Activated CD8-positive, alpha-beta memory T cell treated with anti-CD3 and anti-CD28 coated beads, Interleukin-2, amount 10 ng/mL, durations not matched to agents 7 days and 5 days (primary cell): ENCODE results near the gene SLC39A10. TPM values are rescaled to one million over a fixed set of nuclear protein-coding genes. Genes with fewer than 3 reads are reported as not detected.
"Not testable (repeated sequence)": the region's sequence is repeated elsewhere in the genome, so short reads cannot be mapped to it uniquely, and the experiment has no call there.

Experiments used
- ATAC-seq: fragments of 150-1000 bp; cut with Tn5 transposase; one replicate; pipeline ENCODE4 v1.10.0; 2021; ENCODE audit warnings: moderate library complexity
- CTCF ChIA-PET: fragments of 350-600 bp; sonication (Branson Sonifier 250); formaldehyde crosslinking; loops from one replicate; lab custom pipeline; 2021; ENCODE audit warnings: antibody characterized with exemption; lab: Charles Lee
- DNase-seq: peaks from one replicate; pipeline ENCODE4 v3.0.0-alpha.2; 2020
- H3K27ac Mint-ChIP-seq: one replicate; pipeline ENCODE4 v1.8.0; 2021; ENCODE audit warnings: mild to moderate bottlenecking, mixed read lengths
- H3K27me3 Mint-ChIP-seq: one replicate; pipeline ENCODE4 v1.8.0; 2021; ENCODE audit warnings: mixed read lengths
- H3K36me3 Mint-ChIP-seq: one replicate; pipeline ENCODE4 v1.8.0; 2021; ENCODE audit warnings: mild to moderate bottlenecking, mixed read lengths
- H3K4me1 Mint-ChIP-seq: one replicate; pipeline ENCODE4 v1.8.0; 2021; ENCODE audit warnings: mixed read lengths
- H3K4me3 Mint-ChIP-seq: one replicate; pipeline ENCODE4 v1.8.0; 2021; ENCODE audit warnings: mild to moderate bottlenecking, moderate library complexity, mixed read lengths
- H3K9me3 Mint-ChIP-seq: one replicate; pipeline ENCODE4 v1.8.0; 2022; ENCODE audit warnings: low read depth, mixed read lengths
- total RNA-seq, 2 experiments: library from RNA; stranded (reverse); gene quantifications; one replicate each; pipeline ENCODE4 v1.2.3, GENCODE V29; 2021

The SLC39A10 gene
- total RNA-seq, 2 experiments from 2014 or later = 29.4 to 40.3 TPM

- H3K4me3 Mint-ChIP-seq, DNase-seq, H3K27ac Mint-ChIP-seq, ATAC-seq, H3K27me3 Mint-ChIP-seq, CTCF ChIA-PET: not testable (repeated sequence)
- peaks cover 26% of the 10 kb centered on the region for H3K4me1 Mint-ChIP-seq
- peaks cover 11% of the 10 kb centered on the region for H3K9me3 Mint-ChIP-seq
- H3K36me3 Mint-ChIP-seq = peaks cover 51% of the 10 kb centered on the region
Measured at GRCh38 chr2:195692531-195692930, 35.5 kb downstream of the SLC39A10 start.

- no peak for DNase-seq
- Mint-ChIP-seq H3K27ac (no peak overlapping the region), H3K36me3 (peaks cover 59% of the 10 kb centered on the region), H3K9me3 (peaks cover 11% of the 10 kb centered on the region), H3K27me3 (no peaks in the 10 kb centered on the region), H3K4me1 (peaks cover 28% of the 10 kb centered on the region), H3K4me3 (no peak overlapping the region)
- ATAC-seq = no peak
- CTCF ChIA-PET = no interaction called here
Measured at GRCh38 chr2:195694553-195694952, 37.5 kb downstream of the SLC39A10 start.

- ATAC-seq (no peak), DNase-seq (no peak)
- H3K4me3 Mint-ChIP-seq = no peak overlapping the region
- no peaks in the 10 kb centered on the region for H3K27me3 Mint-ChIP-seq
- H3K27ac Mint-ChIP-seq = no peak overlapping the region
- H3K9me3 Mint-ChIP-seq = peaks cover 17% of the 10 kb centered on the region
- peaks cover 28% of the 10 kb centered on the region for H3K4me1 Mint-ChIP-seq
- CTCF ChIA-PET = interaction anchor here (1.7 kb wide), 1 partner anchor 12 kb away, joined by 6 read pairs; no protein-coding TSS in a partner anchor
- peaks cover 62% of the 10 kb centered on the region for H3K36me3 Mint-ChIP-seq
Measured at GRCh38 chr2:195695002-195695631, 38.1 kb downstream of the SLC39A10 start.

GRCh38 chr2:195696012-195696411 lies 39.0 kb downstream of the SLC39A10 start:
- DNase-seq (no peak), ATAC-seq (no peak)
- H3K4me3 Mint-ChIP-seq = no peak overlapping the region
- no peaks in the 10 kb centered on the region for H3K27me3 Mint-ChIP-seq
- H3K27ac Mint-ChIP-seq = no peak overlapping the region
- H3K9me3 Mint-ChIP-seq = peaks cover 21% of the 10 kb centered on the region
- peaks cover 60% of the 10 kb centered on the region for H3K36me3 Mint-ChIP-seq
- H3K4me1 Mint-ChIP-seq = peaks cover 28% of the 10 kb centered on the region
- CTCF ChIA-PET = interaction anchor here (1.7 kb wide), 1 partner anchor 11 kb away, joined by 6 read pairs; no protein-coding TSS in a partner anchor

GRCh38 chr2:195697681-195698220 lies 40.7 kb downstream of the SLC39A10 start:
- no peak overlapping the region for H3K27ac Mint-ChIP-seq
- H3K4me3 Mint-ChIP-seq = no peak overlapping the region
- CTCF ChIA-PET = no interaction called here
- H3K9me3 Mint-ChIP-seq = peaks cover 15% of the 10 kb centered on the region
- H3K27me3 Mint-ChIP-seq = no peaks in the 10 kb centered on the region
- peaks cover 16% of the 10 kb centered on the region for H3K4me1 Mint-ChIP-seq
- H3K36me3 Mint-ChIP-seq = peaks cover 58% of the 10 kb centered on the region
- DNase-seq (no peak), ATAC-seq (no peak)

- DNase-seq (no peak), ATAC-seq (no peak)
- no peaks in the 10 kb centered on the region for H3K27me3 Mint-ChIP-seq
- H3K36me3 Mint-ChIP-seq = peaks cover 44% of the 10 kb centered on the region
- H3K4me3 Mint-ChIP-seq = no peak overlapping the region
- no peak overlapping the region for H3K27ac Mint-ChIP-seq
- H3K4me1 Mint-ChIP-seq = peaks cover 3% of the 10 kb centered on the region
- peaks cover 10% of the 10 kb centered on the region for H3K9me3 Mint-ChIP-seq
- CTCF ChIA-PET = no interaction called here
Measured at GRCh38 chr2:195700480-195700879, 43.5 kb downstream of the SLC39A10 start.

- H3K4me1 Mint-ChIP-seq = no peaks in the 10 kb centered on the region
- H3K27ac Mint-ChIP-seq = no peak overlapping the region
- no peak overlapping the region for H3K4me3 Mint-ChIP-seq
- no peaks in the 10 kb centered on the region for H3K9me3 Mint-ChIP-seq
- CTCF ChIA-PET = interaction anchor here (1.1 to 1.3 kb wide), 2 partner anchors 10 to 42 kb away, joined by 3 to 6 read pairs; no protein-coding TSS in a partner anchor
- H3K27me3 Mint-ChIP-seq = no peaks in the 10 kb centered on the region
- ATAC-seq (no peak), DNase-seq (no peak)
- peaks cover 30% of the 10 kb centered on the region for H3K36me3 Mint-ChIP-seq
Measured at GRCh38 chr2:195706161-195706900, 49.3 kb downstream of the SLC39A10 start.

GRCh38 chr2:195709901-195710806 lies 53.1 kb downstream of the SLC39A10 start:
- peaks cover 30% of the 10 kb centered on the region for H3K36me3 Mint-ChIP-seq
- H3K4me1 Mint-ChIP-seq = no peaks in the 10 kb centered on the region
- CTCF ChIA-PET = no interaction called here
- H3K27me3 Mint-ChIP-seq = no peaks in the 10 kb centered on the region
- H3K4me3 Mint-ChIP-seq = no peak overlapping the region
- no peak overlapping the region for H3K27ac Mint-ChIP-seq
- H3K9me3 Mint-ChIP-seq = no peaks in the 10 kb centered on the region
- DNase-seq (no peak), ATAC-seq (no peak)

GRCh38 chr2:195711478-195711877 lies 54.5 kb downstream of the SLC39A10 start:
- Mint-ChIP-seq H3K27me3 (no peaks in the 10 kb centered on the region), H3K4me1 (no peaks in the 10 kb centered on the region), H3K4me3 (no peak overlapping the region), H3K9me3 (no peaks in the 10 kb centered on the region), H3K27ac (no peak overlapping the region), H3K36me3 (peaks cover 33% of the 10 kb centered on the region)
- ATAC-seq (no peak), DNase-seq (no peak)
- CTCF ChIA-PET = interaction anchor here (1.0 kb wide), 1 partner anchor 18 kb away, joined by 3 read pairs; no protein-coding TSS in a partner anchor

GRCh38 chr2:195716466-195716865 lies 59.4 kb downstream of the SLC39A10 start:
- Mint-ChIP-seq H3K4me1 (peaks cover 4% of the 10 kb centered on the region), H3K36me3 (peaks cover 39% of the 10 kb centered on the region), H3K27me3 (no peaks in the 10 kb centered on the region), H3K9me3 (no peaks in the 10 kb centered on the region), H3K4me3 (no peak overlapping the region), H3K27ac (no peak overlapping the region)
- ATAC-seq (no peak), DNase-seq (no peak)
- CTCF ChIA-PET = no interaction called here

GRCh38 chr2:195721042-195721441 lies 64.0 kb downstream of the SLC39A10 start:
- ATAC-seq = no peak
- H3K27me3 Mint-ChIP-seq = no peaks in the 10 kb centered on the region
- H3K36me3 Mint-ChIP-seq = peaks cover 27% of the 10 kb centered on the region
- CTCF ChIA-PET = no interaction called here
- H3K4me3 Mint-ChIP-seq = no peak overlapping the region
- H3K4me1 Mint-ChIP-seq = peaks cover 4% of the 10 kb centered on the region
- H3K9me3 Mint-ChIP-seq = no peaks in the 10 kb centered on the region
- H3K27ac Mint-ChIP-seq = no peak overlapping the region
- DNase-seq = no peak

- Mint-ChIP-seq H3K4me1 (peaks cover 4% of the 10 kb centered on the region), H3K27me3 (no peaks in the 10 kb centered on the region), H3K4me3 (no peak overlapping the region), H3K27ac (no peak overlapping the region), H3K9me3 (no peaks in the 10 kb centered on the region), H3K36me3 (peaks cover 21% of the 10 kb centered on the region)
- CTCF ChIA-PET = no interaction called here
- DNase-seq (no peak), ATAC-seq (no peak)
Measured at GRCh38 chr2:195722075-195722474, 65.0 kb downstream of the SLC39A10 start.

- H3K9me3 Mint-ChIP-seq = no peaks in the 10 kb centered on the region
- no peak overlapping the region for H3K27ac Mint-ChIP-seq
- H3K27me3 Mint-ChIP-seq = no peaks in the 10 kb centered on the region
- H3K4me3 Mint-ChIP-seq = no peak overlapping the region
- peaks cover 35% of the 10 kb centered on the region for H3K36me3 Mint-ChIP-seq
- CTCF ChIA-PET = no interaction called here
- H3K4me1 Mint-ChIP-seq = peaks cover 4% of the 10 kb centered on the region
- no peak for DNase-seq
- ATAC-seq = no peak
Measured at GRCh38 chr2:195727106-195727505, 70.1 kb downstream of the SLC39A10 start.
